Neural cell (in vitro differentiated cells): ENCODE data around the gene LRRC46. TPM values are rescaled to one million over a fixed set of nuclear protein-coding genes. Genes with fewer than 3 reads are reported as not detected.

ENCODE experiments used
- H2AFZ ChIP-seq: fragments of 200-600, 300-800 bp; sonication (generic), shearing (Covaris generic); 2 replicates; pipeline ENCODE4 v1.6.0; 2014; ENCODE audit warnings: low read depth, mild to moderate bottlenecking, antibody characterized with exemption, low read length, moderate library complexity
- H3F3A ChIP-seq: fragments of 200-600 bp; shearing (Covaris generic); 2 replicates; pipeline ENCODE4 v1.6.1; 2016; ENCODE audit warnings: mild to moderate bottlenecking, moderate library complexity, mixed read lengths, antibody characterized with exemption, low read length; ENCODE audit not compliant: insufficient read depth, poor library complexity, severe bottlenecking
- H3K27ac ChIP-seq: fragments of 200-600, 300-800 bp; sonication (generic), shearing (Covaris generic); 2 replicates; pipeline ENCODE4 v1.5.1; 2014; ENCODE audit warnings: mild to moderate bottlenecking, low read length, moderate library complexity
- H3K27me3 ChIP-seq: fragments of 300-800, 200-600 bp; sonication (generic), shearing (Covaris generic); 2 replicates; pipeline ENCODE4 v1.6.0; 2014; ENCODE audit warnings: mild to moderate bottlenecking, low read depth, low read length, moderate library complexity; ENCODE audit not compliant: insufficient read depth
- H3K36me3 ChIP-seq: fragments of 300-800, 200-600 bp; sonication (generic), shearing (Covaris generic); 2 replicates; pipeline ENCODE4 v1.5.1; 2014; ENCODE audit warnings: mild to moderate bottlenecking, antibody characterized with exemption, low read length, moderate library complexity; ENCODE audit not compliant: insufficient read depth
- H3K4me2 ChIP-seq: fragments of 300-800, 200-600 bp; sonication (generic), shearing (Covaris generic); 2 replicates; pipeline ENCODE4 v1.6.0; 2014; ENCODE audit warnings: mild to moderate bottlenecking, low read length
- H3K4me3 ChIP-seq: fragments of 300-800, 200-600 bp; sonication (generic), shearing (Covaris generic); 2 replicates; pipeline ENCODE4 v1.5.1; 2014; ENCODE audit warnings: mild to moderate bottlenecking, low read length, moderate library complexity
- H3K79me2 ChIP-seq: fragments of 200-600 bp; shearing (Covaris generic); replicated peaks from 2 replicates; pipeline ENCODE4 v1.6.0; 2014; ENCODE audit warnings: mild to moderate bottlenecking, low read length, moderate library complexity; ENCODE audit not compliant: insufficient read depth
- H3K9ac ChIP-seq: fragments of 300-800, 200-600 bp; sonication (generic), shearing (Covaris generic); 2 replicates; pipeline ENCODE4 v1.6.1; 2016; ENCODE audit warnings: mild to moderate bottlenecking, low read length, mixed read lengths
- H3K9me2 ChIP-seq: fragments of 200-600 bp; shearing (Covaris generic); 2 replicates; pipeline ENCODE4 v1.6.1; 2016; ENCODE audit warnings: mild to moderate bottlenecking, low read length, mixed read lengths; ENCODE audit not compliant: insufficient read depth
- H3K9me3 ChIP-seq: fragments of 200-600, 300-800 bp; sonication (generic), shearing (Covaris generic); 2 replicates; pipeline ENCODE4 v1.6.1; 2016; ENCODE audit warnings: mild to moderate bottlenecking, mixed run types, low read length, moderate library complexity, mixed read lengths
- H4K20me1 ChIP-seq: fragments of 200-600 bp; shearing (Covaris generic); 2 replicates; pipeline ENCODE4 v1.6.1; 2016; ENCODE audit warnings: mild to moderate bottlenecking, mixed run types; ENCODE audit not compliant: insufficient read depth
- EP300 ChIP-seq: fragments of 450-650 bp; conservative IDR thresholded peaks from 2 replicates; pipeline ENCODE4 v1.6.1; 2014; ENCODE audit warnings: antibody characterized with exemption, mild to moderate bottlenecking, moderate library complexity; ENCODE audit not compliant: poor library complexity, severe bottlenecking
- EZH2 ChIP-seq: fragments of 200-600, 300-800 bp; shearing (Covaris generic), sonication (generic); IDR thresholded peaks from 2 replicates; pipeline ENCODE4 v1.6.1; 2014; ENCODE audit warnings: antibody characterized with exemption, low read length, borderline replicate concordance, mild to moderate bottlenecking; ENCODE audit not compliant: insufficient read depth, poor library complexity, severe bottlenecking
- MXI1 ChIP-seq: fragments of 450-650 bp; conservative IDR thresholded peaks from 2 replicates; pipeline ENCODE4 v1.6.1; 2014; ENCODE audit warnings: antibody characterized with exemption, mild to moderate bottlenecking; ENCODE audit not compliant: poor library complexity, severe bottlenecking
- POLR2AphosphoS5 ChIP-seq: IDR thresholded peaks from 2 replicates; pipeline ENCODE4 v1.6.1; 2012
- RAD21 ChIP-seq: fragments of 450-650 bp; conservative IDR thresholded peaks from 2 replicates; pipeline ENCODE4 v1.6.1; 2014; ENCODE audit warnings: antibody characterized with exemption, mild to moderate bottlenecking, moderate library complexity
- SMC3 ChIP-seq: fragments of 450-650 bp; conservative IDR thresholded peaks from 2 replicates; pipeline ENCODE4 v1.6.1; 2014; ENCODE audit warnings: antibody characterized with exemption, mild to moderate bottlenecking, moderate library complexity; ENCODE audit not compliant: poor library complexity
- TAF1 ChIP-seq: IDR thresholded peaks from 2 replicates; pipeline ENCODE4 v1.6.1; 2012; ENCODE audit warnings: low read depth
- polyA plus RNA-seq: library from polyadenylated mRNA; depleted of rRNA; stranded (reverse); fragments of >200 nt; gene quantifications from 2 replicates; pipeline ENCODE4 v1.2.3, GENCODE V29; 2014
- TF ChIP-seq, protein P1 (sequence below): IDR thresholded peaks from 2 replicates; pipeline ENCODE4 v1.6.1; 2012; ENCODE audit warnings: borderline replicate concordance
- TF ChIP-seq, protein P2 (sequence below): fragments of 450-650 bp; IDR thresholded peaks from 2 replicates; pipeline ENCODE4 v1.5.1; 2014; ENCODE audit warnings: antibody characterized with exemption, mild to moderate bottlenecking, moderate library complexity; ENCODE audit not compliant: poor library complexity, severe bottlenecking

The LRRC46 gene
- polyA plus RNA-seq, 1 donor from 2014 or later = 0.12 TPM

DNA sequence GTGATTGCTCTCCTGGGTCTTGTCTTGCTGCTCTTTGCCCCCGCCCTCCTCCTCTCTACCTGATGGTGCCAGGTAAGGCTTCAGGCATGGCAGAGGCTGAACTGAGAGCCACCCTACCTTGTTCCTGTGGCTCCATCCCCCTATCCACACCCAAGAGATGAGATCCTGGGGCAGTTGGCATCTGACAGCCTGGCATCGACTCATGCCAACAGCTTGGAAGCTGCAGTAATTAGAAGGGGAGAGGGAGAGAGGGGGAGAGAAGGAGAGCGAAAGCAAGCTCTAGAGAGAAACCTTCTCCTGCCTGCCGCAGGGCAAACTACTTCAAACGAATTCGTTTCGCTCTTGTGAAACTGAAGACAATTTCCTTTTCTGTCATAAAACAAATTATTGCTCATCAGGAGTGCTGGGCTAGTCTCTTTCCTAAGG is 33.3 kb downstream of the LRRC46 start:
- TF ChIP-seq EZH2 (no peak), SMC3 (no peak), TAF1 (no peak), EP300 (no peak), RAD21 (no peak)
- TF ChIP-seq, protein P1, sequence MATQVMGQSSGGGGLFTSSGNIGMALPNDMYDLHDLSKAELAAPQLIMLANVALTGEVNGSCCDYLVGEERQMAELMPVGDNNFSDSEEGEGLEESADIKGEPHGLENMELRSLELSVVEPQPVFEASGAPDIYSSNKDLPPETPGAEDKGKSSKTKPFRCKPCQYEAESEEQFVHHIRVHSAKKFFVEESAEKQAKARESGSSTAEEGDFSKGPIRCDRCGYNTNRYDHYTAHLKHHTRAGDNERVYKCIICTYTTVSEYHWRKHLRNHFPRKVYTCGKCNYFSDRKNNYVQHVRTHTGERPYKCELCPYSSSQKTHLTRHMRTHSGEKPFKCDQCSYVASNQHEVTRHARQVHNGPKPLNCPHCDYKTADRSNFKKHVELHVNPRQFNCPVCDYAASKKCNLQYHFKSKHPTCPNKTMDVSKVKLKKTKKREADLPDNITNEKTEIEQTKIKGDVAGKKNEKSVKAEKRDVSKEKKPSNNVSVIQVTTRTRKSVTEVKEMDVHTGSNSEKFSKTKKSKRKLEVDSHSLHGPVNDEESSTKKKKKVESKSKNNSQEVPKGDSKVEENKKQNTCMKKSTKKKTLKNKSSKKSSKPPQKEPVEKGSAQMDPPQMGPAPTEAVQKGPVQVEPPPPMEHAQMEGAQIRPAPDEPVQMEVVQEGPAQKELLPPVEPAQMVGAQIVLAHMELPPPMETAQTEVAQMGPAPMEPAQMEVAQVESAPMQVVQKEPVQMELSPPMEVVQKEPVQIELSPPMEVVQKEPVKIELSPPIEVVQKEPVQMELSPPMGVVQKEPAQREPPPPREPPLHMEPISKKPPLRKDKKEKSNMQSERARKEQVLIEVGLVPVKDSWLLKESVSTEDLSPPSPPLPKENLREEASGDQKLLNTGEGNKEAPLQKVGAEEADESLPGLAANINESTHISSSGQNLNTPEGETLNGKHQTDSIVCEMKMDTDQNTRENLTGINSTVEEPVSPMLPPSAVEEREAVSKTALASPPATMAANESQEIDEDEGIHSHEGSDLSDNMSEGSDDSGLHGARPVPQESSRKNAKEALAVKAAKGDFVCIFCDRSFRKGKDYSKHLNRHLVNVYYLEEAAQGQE = no peak
- Histone ChIP-seq H3K9me2 (no peaks in the 10 kb centered on the region), H3K4me2 (no peak overlapping the region), H3K36me3 (no peaks in the 10 kb centered on the region), H3K9me3 (no peaks in the 10 kb centered on the region), H3K79me2 (no peaks in the 10 kb centered on the region), H3K4me3 (no peak overlapping the region), H3K27me3 (peaks cover 11% of the 10 kb centered on the region), H3F3A (no peaks in the 10 kb centered on the region), H4K20me1 (no peaks in the 10 kb centered on the region), H3K27ac (no peak overlapping the region), H3K9ac (no peak overlapping the region), H2AFZ (no peak overlapping the region)

DNA sequence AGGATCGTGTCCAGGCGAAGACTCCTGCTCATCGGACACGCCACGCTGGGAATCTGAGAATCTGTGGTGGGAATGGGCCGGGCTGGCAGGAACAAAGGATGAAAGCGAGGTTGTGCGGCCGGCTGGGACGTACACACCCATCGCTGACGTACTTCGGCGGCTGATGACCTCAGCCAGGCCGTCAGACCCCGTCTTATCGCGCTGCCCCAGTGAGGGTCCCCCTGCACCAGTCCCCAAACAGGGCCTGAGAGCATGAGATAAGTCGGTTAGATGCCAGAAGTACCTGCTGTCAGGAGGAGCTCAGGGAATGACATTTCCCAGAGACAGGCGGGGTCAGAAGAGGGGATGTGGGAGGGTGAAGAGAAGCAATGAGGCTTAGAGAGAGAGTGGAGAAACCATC is 35.5 kb downstream of the LRRC46 start:
- peaks cover 31% of the 10 kb centered on the region for H3K27me3 ChIP-seq
- no peaks in the 10 kb centered on the region for H3K36me3 ChIP-seq
- no peaks in the 10 kb centered on the region for H4K20me1 ChIP-seq
- H3K4me2 ChIP-seq = no peak overlapping the region
- no peak overlapping the region for H3K4me3 ChIP-seq
- no peaks in the 10 kb centered on the region for H3K79me2 ChIP-seq
- H3K27ac ChIP-seq = no peak overlapping the region
- no peak overlapping the region for H3K9ac ChIP-seq
- TF ChIP-seq, protein P1 = no peak
- TF ChIP-seq POLR2AphosphoS5 (no peak), TAF1 (no peak), EZH2 (no peak), RAD21 (no peak), MXI1 (no peak), EP300 (no peak), SMC3 (no peak)
- TF ChIP-seq, protein P2, sequence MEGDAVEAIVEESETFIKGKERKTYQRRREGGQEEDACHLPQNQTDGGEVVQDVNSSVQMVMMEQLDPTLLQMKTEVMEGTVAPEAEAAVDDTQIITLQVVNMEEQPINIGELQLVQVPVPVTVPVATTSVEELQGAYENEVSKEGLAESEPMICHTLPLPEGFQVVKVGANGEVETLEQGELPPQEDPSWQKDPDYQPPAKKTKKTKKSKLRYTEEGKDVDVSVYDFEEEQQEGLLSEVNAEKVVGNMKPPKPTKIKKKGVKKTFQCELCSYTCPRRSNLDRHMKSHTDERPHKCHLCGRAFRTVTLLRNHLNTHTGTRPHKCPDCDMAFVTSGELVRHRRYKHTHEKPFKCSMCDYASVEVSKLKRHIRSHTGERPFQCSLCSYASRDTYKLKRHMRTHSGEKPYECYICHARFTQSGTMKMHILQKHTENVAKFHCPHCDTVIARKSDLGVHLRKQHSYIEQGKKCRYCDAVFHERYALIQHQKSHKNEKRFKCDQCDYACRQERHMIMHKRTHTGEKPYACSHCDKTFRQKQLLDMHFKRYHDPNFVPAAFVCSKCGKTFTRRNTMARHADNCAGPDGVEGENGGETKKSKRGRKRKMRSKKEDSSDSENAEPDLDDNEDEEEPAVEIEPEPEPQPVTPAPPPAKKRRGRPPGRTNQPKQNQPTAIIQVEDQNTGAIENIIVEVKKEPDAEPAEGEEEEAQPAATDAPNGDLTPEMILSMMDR = no peak
- H3F3A ChIP-seq = no peaks in the 10 kb centered on the region
- H2AFZ ChIP-seq = no peak overlapping the region
- no peaks in the 10 kb centered on the region for H3K9me2 ChIP-seq
- H3K9me3 ChIP-seq = no peaks in the 10 kb centered on the region
